ENCODE results near the gene PRRG2.
A peak's percentile ranks its signal among the peaks of the same experiment; 100 is the strongest.

PRRG2 gene

GRCh38 chr19:49557641-49558325 lies 23.3 kb upstream of the PRRG2 start:
- DNase-seq, result no peak

GRCh38 chr19:49558591-49558990 lies 22.5 kb upstream of the PRRG2 start:
- DNase-seq, result no peak

- DNase-seq, result no peak
Observed at GRCh38 chr19:49559443-49559842, 21.7 kb upstream of the PRRG2 start.

GRCh38 chr19:49559928-49560327 lies 21.2 kb upstream of the PRRG2 start:
- no peak for DNase-seq

- DNase-seq, result no peak
Observed at GRCh38 chr19:49560358-49560900, 20.7 kb upstream of the PRRG2 start.

GRCh38 chr19:49564616-49565045 lies 16.5 kb upstream of the PRRG2 start:
- DNase-seq, result no peak

- no peak for DNase-seq
Observed at GRCh38 chr19:49565261-49565660, 15.9 kb upstream of the PRRG2 start.

- no peak for DNase-seq
Observed at GRCh38 chr19:49566302-49566701, 14.8 kb upstream of the PRRG2 start.

GRCh38 chr19:49567861-49568441 lies 13.2 kb upstream of the PRRG2 start:
- DNase-seq, result no peak

- peak; percentile 81 to 85 for DNase-seq
Observed at GRCh38 chr19:49570138-49570856, 10.8 kb upstream of the PRRG2 start.

- peak in 1 of 2 experiments; percentile 44 for DNase-seq
Observed at GRCh38 chr19:49570997-49571676, 10.0 kb upstream of the PRRG2 start.

GRCh38 chr19:49573009-49573408 lies 8.1 kb upstream of the PRRG2 start:
- no peak for DNase-seq

- DNase-seq, result no peak
Observed at GRCh38 chr19:49573425-49573824, 7.7 kb upstream of the PRRG2 start.

- no peak for DNase-seq
Observed at GRCh38 chr19:49574206-49574755, 6.8 kb upstream of the PRRG2 start.

GRCh38 chr19:49579193-49579592 lies 1.9 kb upstream of the PRRG2 start:
- DNase-seq, result no peak

- no peak for DNase-seq
Observed at GRCh38 chr19:49579947-49580263, 1.2 kb upstream of the PRRG2 start.

- peak; percentile 95 to 96 for DNase-seq
Observed at GRCh38 chr19:49580264-49581006, 681 bp upstream of the PRRG2 start, which contains the start of gene NOSIP. TSS of gene NOSIP (minus strand) at chr19:49580556. CDS start at chr19:49560691, 19,865 bp downstream.

GRCh38 chr19:49583239-49583638 lies 2.1 kb downstream of the PRRG2 start:
- no peak for DNase-seq

GRCh38 chr19:49585023-49585422 lies 3.9 kb downstream of the PRRG2 start:
- DNase-seq, result no peak

- no peak for DNase-seq
Observed at GRCh38 chr19:49587227-49587626, 6.1 kb downstream of the PRRG2 start.

- no peak for DNase-seq
Observed at GRCh38 chr19:49588365-49589122, 7.4 kb downstream of the PRRG2 start.

All from NCI-H2081 (cell line).